ENCODE data around the gene ZNF335.
A peak's percentile ranks its signal among the peaks of the same experiment; 100 is the strongest.
"Not testable (repeated sequence)": the region's sequence is repeated elsewhere in the genome, so short reads cannot be mapped to it uniquely, and the experiment has no call there.

The ZNF335 gene

GRCh38 chr20:45931680-45932079 lies 40.3 kb downstream of the ZNF335 start:
- DNase-seq, result not testable (repeated sequence)

- no peak for DNase-seq
These were observed 44.7 kb downstream of the ZNF335 start for GRCh38 chr20:45927071-45927878.

GRCh38 chr20:45926731-45927070 lies 45.3 kb downstream of the ZNF335 start:
- DNase-seq, result no peak

- DNase-seq, result no peak
These were observed 46.0 kb downstream of the ZNF335 start for GRCh38 chr20:45925821-45926506.

GRCh38 chr20:45924391-45925261 lies 47.4 kb downstream of the ZNF335 start:
- no peak for DNase-seq

- DNase-seq, result no peak
These were observed 50.4 kb downstream of the ZNF335 start for GRCh38 chr20:45921337-45922189.

- DNase-seq, result no peak
These were observed 51.3 kb downstream of the ZNF335 start for GRCh38 chr20:45920462-45921336.

GRCh38 chr20:45919542-45920399 lies 52.2 kb downstream of the ZNF335 start:
- DNase-seq, result no peak

GRCh38 chr20:45918779-45919537 lies 53.0 kb downstream of the ZNF335 start:
- DNase-seq, result no peak

- no peak for DNase-seq
These were observed 53.7 kb downstream of the ZNF335 start for GRCh38 chr20:45918182-45918737.

GRCh38 chr20:45917790-45918141 lies 54.2 kb downstream of the ZNF335 start:
- DNase-seq, result no peak

GRCh38 chr20:45913116-45913515 lies 58.9 kb downstream of the ZNF335 start:
- no peak for DNase-seq

- no peak for DNase-seq
These were observed 59.7 kb downstream of the ZNF335 start for GRCh38 chr20:45912344-45912682.

GRCh38 chr20:45911486-45912343 lies 60.3 kb downstream of the ZNF335 start, which contains the start of gene PLTP:
TSS of gene PLTP (minus strand) at chr20:45912155. CDS start at chr20:45911452, 703 bp downstream.
- peak; percentile 91 for DNase-seq

GRCh38 chr20:45910670-45911485 lies 61.1 kb downstream of the ZNF335 start:
- peak; percentile 100 for DNase-seq

- no peak for DNase-seq
These were observed 62.0 kb downstream of the ZNF335 start for GRCh38 chr20:45909817-45910669.
